HG03196 (cell line): Measurements from ENCODE around the gene GLCCI1.
A peak's percentile ranks its signal among the peaks of the same experiment; 100 is the strongest.
"Not testable (repeated sequence)": the region's sequence is repeated elsewhere in the genome, so short reads cannot be mapped to it uniquely, and the experiment has no call there.

Source experiments
- ATAC-seq: cut with Tn5 transposase; IDR thresholded peaks from one replicate; pipeline ENCODE4 v1.9.1; 2021; ENCODE audit not compliant: unreplicated experiment

The GLCCI1 gene

GRCh38 chr7:8086239-8086638 is 117.6 kb downstream of the GLCCI1 start:
- ATAC-seq: no peak

DNA sequence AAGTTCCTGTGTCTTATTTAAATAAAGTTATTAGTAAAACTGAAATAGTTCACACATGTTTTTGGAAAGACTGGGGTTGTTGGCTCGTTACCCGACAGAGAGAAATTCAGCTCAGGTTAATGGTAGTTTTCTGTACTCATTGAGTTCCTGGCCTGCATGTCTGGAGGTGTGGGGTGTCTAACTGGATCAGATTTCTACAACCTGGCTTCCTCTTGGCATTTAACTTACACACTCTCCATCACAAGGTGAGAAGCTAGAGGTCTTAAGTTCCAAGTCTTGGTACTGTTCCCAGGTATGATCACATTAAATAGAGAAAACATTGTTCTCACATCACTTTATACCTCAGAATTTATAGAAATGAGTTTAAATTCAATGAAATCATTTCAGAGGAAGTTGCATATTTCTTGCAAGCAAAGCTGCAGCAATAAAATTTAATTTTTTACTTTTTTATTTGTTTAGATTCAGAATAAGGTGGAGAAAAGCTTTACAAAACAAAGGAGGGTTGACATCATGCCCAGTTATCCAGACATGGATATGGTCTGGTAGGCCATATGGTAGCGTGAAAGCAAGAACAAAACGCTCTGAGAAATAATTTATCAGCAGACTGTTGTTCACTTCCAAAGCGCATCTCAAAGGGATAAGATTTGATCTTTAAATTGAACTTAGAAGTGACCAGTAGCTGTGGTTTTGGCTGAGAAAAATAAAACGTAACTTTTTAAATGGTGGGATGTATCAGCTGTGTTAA is 120.6 kb downstream of the GLCCI1 start:
- no peak for ATAC-seq

DNA sequence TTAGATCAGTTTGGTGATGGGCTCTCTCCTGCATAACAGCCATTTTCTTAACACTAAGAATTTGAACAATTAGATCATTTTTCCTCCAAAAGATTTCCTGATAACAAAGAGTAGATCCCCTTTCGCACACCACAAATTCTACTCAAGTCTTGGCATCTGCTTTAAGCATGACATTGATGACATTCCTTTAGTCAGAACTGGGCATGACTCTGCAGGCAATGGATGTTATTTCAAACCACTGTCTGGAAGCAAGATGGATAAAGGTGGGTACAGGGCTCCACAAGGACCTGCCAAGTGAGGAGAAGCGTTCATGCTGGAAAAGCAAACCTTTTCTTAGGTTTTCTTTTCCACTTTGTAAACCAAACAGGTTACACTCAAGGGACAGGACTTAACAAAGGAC is 123.5 kb downstream of the GLCCI1 start:
- ATAC-seq: no peak

- no peak for ATAC-seq
These were observed 125.9 kb downstream of the GLCCI1 start for GRCh38 chr7:8094164-8095140.

- ATAC-seq: not testable (repeated sequence)
These were observed 132.7 kb downstream of the GLCCI1 start for GRCh38 chr7:8101292-8101691.

- no peak for ATAC-seq
These were observed 134.7 kb downstream of the GLCCI1 start for GRCh38 chr7:8103282-8103681.

DNA sequence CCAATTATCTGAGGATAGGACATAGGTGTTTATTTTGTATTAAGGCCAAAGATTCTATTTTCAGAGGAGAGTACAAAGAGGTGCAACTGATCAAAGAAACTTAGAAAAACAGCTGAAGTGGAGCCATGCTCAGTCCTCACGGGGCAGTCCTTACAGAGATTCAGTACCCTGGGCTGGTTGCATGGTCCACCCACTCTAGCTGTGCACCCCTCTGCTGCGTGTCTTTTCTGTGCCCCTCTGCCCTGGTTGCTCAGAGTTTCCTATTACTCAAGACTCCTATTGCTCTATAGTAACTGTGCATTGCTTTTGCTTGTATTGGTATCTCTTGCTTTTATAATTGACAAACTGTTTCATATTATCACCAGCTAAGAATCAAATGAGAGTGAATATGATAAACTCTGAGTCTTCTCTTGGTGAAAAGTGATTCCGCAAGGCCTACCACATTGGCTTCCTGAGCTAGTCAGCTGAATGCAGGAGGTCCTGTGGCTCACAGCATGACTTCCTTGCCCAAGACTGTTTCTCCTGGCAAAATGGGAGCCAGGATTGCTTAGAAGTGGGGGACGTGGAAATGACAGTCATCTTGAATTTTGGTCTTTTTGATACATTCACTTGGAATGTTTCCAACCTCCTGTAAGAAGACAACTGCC is 137.0 kb downstream of the GLCCI1 start:
- ATAC-seq: no peak

DNA sequence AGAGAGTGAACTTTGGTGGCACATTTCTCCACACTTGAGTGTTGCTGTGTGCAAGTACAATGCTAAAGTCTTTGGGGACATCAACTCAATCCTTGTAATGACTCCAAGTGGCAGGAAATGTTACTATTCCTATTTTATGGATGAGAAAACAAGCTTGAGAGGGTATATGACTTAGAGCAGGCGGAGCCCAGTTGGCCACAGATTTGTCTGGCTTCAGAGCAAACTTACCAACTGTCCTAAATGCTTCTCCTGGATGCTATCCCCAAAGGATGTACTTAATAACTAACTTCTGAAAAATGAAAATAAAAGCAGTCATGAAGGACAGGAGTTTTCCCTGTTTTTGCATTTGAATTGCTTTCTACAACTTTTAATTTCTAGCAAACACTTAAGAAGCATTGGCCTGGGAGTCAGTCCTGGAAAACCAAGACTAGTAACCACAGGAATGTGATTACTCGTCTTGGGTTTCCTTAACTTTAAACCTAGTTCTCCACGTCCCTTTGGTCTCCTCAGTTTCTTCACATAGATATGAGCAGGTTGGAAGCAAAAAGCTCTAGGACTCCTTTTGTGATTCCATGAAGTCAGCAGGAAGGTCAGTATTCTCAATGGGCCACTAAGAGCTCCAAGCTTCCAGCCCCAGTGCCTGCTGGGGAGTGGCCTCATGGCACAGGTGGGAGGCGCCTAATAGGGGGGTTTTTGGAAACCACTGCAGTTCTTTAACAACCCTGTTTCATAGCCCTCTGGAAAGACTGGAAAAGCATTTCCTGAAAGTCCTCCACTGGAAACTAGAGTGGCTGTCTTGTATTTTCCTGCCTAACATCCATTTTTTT is 140.8 kb downstream of the GLCCI1 start:
- ATAC-seq: no peak

GRCh38 chr7:8111282-8111960 is 142.8 kb downstream of the GLCCI1 start:
- ATAC-seq: no peak

GRCh38 chr7:8112685-8113084 is 144.1 kb downstream of the GLCCI1 start:
- ATAC-seq: no peak

- no peak for ATAC-seq
These were observed 144.6 kb downstream of the GLCCI1 start for GRCh38 chr7:8113184-8113583.

GRCh38 chr7:8114175-8114574 is 145.6 kb downstream of the GLCCI1 start:
- ATAC-seq: no peak

DNA sequence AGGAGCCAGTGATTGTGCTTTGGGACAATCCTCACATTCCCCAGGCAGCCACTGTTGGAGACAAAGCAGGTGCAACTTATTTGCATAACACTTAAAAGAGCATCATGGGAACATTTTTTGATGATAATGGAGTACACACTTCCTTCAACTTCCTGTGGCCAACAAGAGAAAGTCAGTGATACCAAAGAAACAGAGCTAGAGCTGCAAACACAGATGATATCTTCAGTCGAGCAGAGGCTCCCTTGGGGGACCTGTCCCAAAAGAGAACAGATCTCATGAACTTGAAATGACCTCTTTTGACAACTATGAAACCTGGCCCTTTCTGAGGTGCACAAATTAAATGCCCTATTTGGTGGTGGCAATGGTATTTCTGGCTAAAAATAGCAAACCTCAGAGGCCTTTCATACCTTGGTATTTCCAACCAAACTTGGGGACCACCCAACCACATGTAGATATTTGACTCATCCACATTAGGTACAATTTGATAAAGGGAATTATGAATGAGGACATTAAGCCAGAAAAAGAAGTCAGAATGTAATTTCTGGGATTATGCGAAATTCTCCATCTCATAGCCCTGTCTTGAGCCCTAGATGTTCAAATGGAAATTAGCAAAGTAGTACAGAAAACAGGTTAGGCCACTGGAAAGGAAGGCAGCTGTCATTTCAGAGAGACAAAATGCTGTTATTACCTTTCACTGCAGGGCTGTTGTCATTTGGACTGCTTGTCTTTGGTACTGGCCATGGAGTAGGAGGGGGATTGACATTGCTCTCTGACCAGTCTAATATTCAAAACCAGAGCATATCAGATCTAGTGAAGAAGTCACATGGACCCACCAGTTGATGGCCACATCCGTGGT is 147.2 kb downstream of the GLCCI1 start:
- ATAC-seq: peak; percentile 93

- no peak for ATAC-seq
These were observed 148.6 kb downstream of the GLCCI1 start for GRCh38 chr7:8117195-8117594.

- ATAC-seq: no peak
These were observed 150.7 kb downstream of the GLCCI1 start for GRCh38 chr7:8119262-8119661.

GRCh38 chr7:8120390-8121058 is 151.9 kb downstream of the GLCCI1 start:
- no peak for ATAC-seq

DNA sequence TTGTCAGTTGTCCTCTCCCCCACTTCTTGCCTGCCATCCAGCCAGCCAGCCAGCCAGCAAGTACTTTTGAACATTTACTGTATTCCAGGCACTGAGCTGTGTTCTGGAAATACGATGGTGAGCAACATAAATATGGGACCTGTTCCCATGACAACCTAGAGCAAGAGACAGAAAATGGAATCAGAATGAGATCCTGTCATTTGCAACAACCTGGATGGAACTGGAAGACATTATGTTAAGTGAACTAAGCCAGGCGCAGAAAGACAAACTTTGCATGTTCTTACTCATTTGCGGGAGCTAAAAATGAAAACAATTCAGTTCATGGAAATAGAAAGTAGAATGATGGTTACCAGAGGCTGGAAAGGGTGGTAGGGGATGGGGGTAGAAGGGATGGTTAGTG is 152.6 kb downstream of the GLCCI1 start:
- ATAC-seq: no peak

- peak; percentile 84 for ATAC-seq
These were observed 157.3 kb downstream of the GLCCI1 start for GRCh38 chr7:8125680-8126444.
